Brain microvascular endothelial cell (primary cell): Measurements from ENCODE around the gene SCD.
"Not testable (repeated sequence)": the region's sequence is repeated elsewhere in the genome, so short reads cannot be mapped to it uniquely, and the experiment has no call there.

Source experiments
- DNase-seq: peaks from one replicate; pipeline ENCODE4 v3.0.0-alpha.2; 2020
- H3K27ac ChIP-seq: fragments of 250-450 bp; sonication (Bioruptor Pico); 2 replicates; pipeline ENCODE4 v1.5.1; 2020; ENCODE audit warnings: mild to moderate bottlenecking, moderate library complexity
- H3K27me3 ChIP-seq: fragments of 250-450 bp; sonication (Bioruptor Pico); replicated peaks from 2 replicates; pipeline ENCODE4 v1.5.1; 2020; ENCODE audit warnings: mild to moderate bottlenecking
- H3K36me3 ChIP-seq: fragments of 250-450 bp; sonication (Bioruptor Pico); replicated peaks from 2 replicates; pipeline ENCODE4 v1.5.1; 2020; ENCODE audit warnings: mild to moderate bottlenecking
- H3K4me3 ChIP-seq: 2 replicates; pipeline ENCODE4 v1.5.1; 2011; ENCODE audit warnings: low read depth, mild to moderate bottlenecking, control low read depth, low read length, moderate library complexity
- CTCF ChIP-seq: IDR thresholded peaks from 2 replicates; pipeline ENCODE4 v1.5.1; 2011; ENCODE audit warnings: low read depth, mild to moderate bottlenecking, moderate library complexity, low read length, control low read depth, inconsistent platforms; ENCODE audit errors: missing control alignments
- in situ Hi-C: cut with HindIII; loops from 2 replicates; pipeline ENCODE4 v1.10.0; 2017; ENCODE audit warnings: low sequenced_read_pairs, low pct_ligation_motif_present

SCD gene

GRCh38 chr10:100374200-100374655 is 27.2 kb downstream of the SCD start:
- Histone ChIP-seq H3K27ac (peak overlapping the region; percentile 100), H3K36me3 (no peaks in the 10 kb centered on the region), H3K4me3 (peak overlapping the region; percentile 54), H3K27me3 (no peaks in the 10 kb centered on the region)
- in situ Hi-C loops: no loop called here
- DNase-seq: no peak
- no peak for TF ChIP-seq CTCF

- in situ Hi-C loops, DNase-seq, H3K27me3 ChIP-seq, H3K36me3 ChIP-seq: not testable (repeated sequence)
- Histone ChIP-seq H3K4me3 (peak overlapping the region; percentile 54), H3K27ac (peak overlapping the region; percentile 100)
Observed at GRCh38 chr10:100374677-100375353, 27.8 kb downstream of the SCD start.

- DNase-seq, H3K27me3 ChIP-seq, H3K4me3 ChIP-seq, H3K27ac ChIP-seq, in situ Hi-C loops, H3K36me3 ChIP-seq: not testable (repeated sequence)
Observed at GRCh38 chr10:100376656-100377055, 29.6 kb downstream of the SCD start.

GRCh38 chr10:100377830-100378229 is 30.8 kb downstream of the SCD start:
- Histone ChIP-seq H3K27me3 (no peaks in the 10 kb centered on the region), H3K4me3 (no peak overlapping the region), H3K36me3 (peaks cover 5% of the 10 kb centered on the region), H3K27ac (no peak overlapping the region)
- TF ChIP-seq CTCF: no peak
- in situ Hi-C loops: no loop called here
- no peak for DNase-seq

- TF ChIP-seq CTCF: no peak
- Histone ChIP-seq H3K27me3 (no peaks in the 10 kb centered on the region), H3K4me3 (no peak overlapping the region), H3K27ac (no peak overlapping the region), H3K36me3 (peaks cover 5% of the 10 kb centered on the region)
- in situ Hi-C loops: no loop called here
- no peak for DNase-seq
Observed at GRCh38 chr10:100380400-100380799, 33.4 kb downstream of the SCD start.

GRCh38 chr10:100382553-100382952 is 35.5 kb downstream of the SCD start:
- TF ChIP-seq CTCF: no peak
- no peak overlapping the region for H3K27ac ChIP-seq
- no peak overlapping the region for H3K4me3 ChIP-seq
- DNase-seq: no peak
- H3K36me3 ChIP-seq: peaks cover 5% of the 10 kb centered on the region
- in situ Hi-C loops: no loop called here
- no peaks in the 10 kb centered on the region for H3K27me3 ChIP-seq

- no peak for TF ChIP-seq CTCF
- no peak for DNase-seq
- H3K27ac ChIP-seq: no peak overlapping the region
- in situ Hi-C loops: no loop called here
- H3K4me3 ChIP-seq: no peak overlapping the region
- peaks cover 5% of the 10 kb centered on the region for H3K36me3 ChIP-seq
- no peaks in the 10 kb centered on the region for H3K27me3 ChIP-seq
Observed at GRCh38 chr10:100383251-100383650, 36.2 kb downstream of the SCD start.
